DOHH2 (cell line): Measurements from ENCODE around the gene CD34.

Source experiments
- H3F3A ChIP-seq: fragments of 200-600 bp; sonication (generic), shearing (Covaris generic); 2 replicates; pipeline ENCODE4 v1.6.0; 2016; ENCODE audit warnings: antibody characterized with exemption, mild to moderate bottlenecking; ENCODE audit not compliant: control insufficient read depth, insufficient read depth
- H3K27ac ChIP-seq: fragments of 200-600 bp; sonication (generic); 2 replicates; pipeline ENCODE4 v1.5.1; 2014; ENCODE audit warnings: low read depth, mild to moderate bottlenecking, low read length, moderate library complexity
- H3K27me3 ChIP-seq: fragments of 200-600 bp; sonication (generic); 2 replicates; pipeline ENCODE4 v1.6.1; 2014; ENCODE audit warnings: mild to moderate bottlenecking, low read length, mixed read lengths; ENCODE audit not compliant: control insufficient read depth
- H3K36me3 ChIP-seq: fragments of 200-600 bp; sonication (generic); 2 replicates; pipeline ENCODE4 v1.6.1; 2014; ENCODE audit warnings: mild to moderate bottlenecking, low read length, moderate library complexity, mixed read lengths; ENCODE audit not compliant: control insufficient read depth
- H3K4me1 ChIP-seq: fragments of 200-600 bp; sonication (generic); 2 replicates; pipeline ENCODE4 v1.6.1; 2014; ENCODE audit warnings: mild to moderate bottlenecking, low read length, mixed read lengths; ENCODE audit not compliant: control insufficient read depth
- H3K4me2 ChIP-seq: fragments of 200-600 bp; sonication (generic); 2 replicates; pipeline ENCODE4 v1.6.0; 2014; ENCODE audit warnings: mild to moderate bottlenecking, low read length, moderate library complexity
- H3K4me3 ChIP-seq: fragments of 200-600 bp; sonication (generic); 2 replicates; pipeline ENCODE4 v1.5.1; 2014; ENCODE audit warnings: mild to moderate bottlenecking, low read length, mixed read lengths
- H3K79me2 ChIP-seq: fragments of 200-600 bp; sonication (generic); 2 replicates; pipeline ENCODE4 v1.6.1; 2014; ENCODE audit warnings: mild to moderate bottlenecking, low read length, mixed read lengths; ENCODE audit not compliant: control insufficient read depth
- H3K9me2 ChIP-seq: fragments of 200-600 bp; sonication (generic); replicated peaks from 2 replicates; pipeline ENCODE4 v1.6.1; 2014; ENCODE audit warnings: mild to moderate bottlenecking, low read length, mixed read lengths; ENCODE audit not compliant: control insufficient read depth
- H3K9me3 ChIP-seq: fragments of 200-600 bp; sonication (generic); 2 replicates; pipeline ENCODE4 v1.6.1; 2014; ENCODE audit warnings: antibody characterized with exemption, low read length, mixed read lengths; ENCODE audit not compliant: control insufficient read depth, insufficient read depth
- H4K20me1 ChIP-seq: fragments of 200-600 bp; sonication (generic); 2 replicates; pipeline ENCODE4 v1.6.0; 2014; ENCODE audit warnings: low read depth, mild to moderate bottlenecking, antibody characterized with exemption, low read length, moderate library complexity; ENCODE audit not compliant: control insufficient read depth, insufficient read depth
- EZH2phosphoT487 ChIP-seq: fragments of 200-600 bp; sonication (generic); IDR thresholded peaks from 2 replicates; pipeline ENCODE4 v1.6.1; 2017; ENCODE audit warnings: borderline replicate concordance, mild to moderate bottlenecking, antibody characterized with exemption, low read length, moderate library complexity, mixed read lengths
- TF ChIP-seq, protein P1 (sequence below): fragments of 200-600 bp; sonication (generic); IDR thresholded peaks from one replicate; pipeline ENCODE4 v1.5.1; 2014; ENCODE audit warnings: antibody characterized with exemption, mild to moderate bottlenecking, low read depth, low read length; ENCODE audit not compliant: poor library complexity, severe bottlenecking

CD34 gene

DNA sequence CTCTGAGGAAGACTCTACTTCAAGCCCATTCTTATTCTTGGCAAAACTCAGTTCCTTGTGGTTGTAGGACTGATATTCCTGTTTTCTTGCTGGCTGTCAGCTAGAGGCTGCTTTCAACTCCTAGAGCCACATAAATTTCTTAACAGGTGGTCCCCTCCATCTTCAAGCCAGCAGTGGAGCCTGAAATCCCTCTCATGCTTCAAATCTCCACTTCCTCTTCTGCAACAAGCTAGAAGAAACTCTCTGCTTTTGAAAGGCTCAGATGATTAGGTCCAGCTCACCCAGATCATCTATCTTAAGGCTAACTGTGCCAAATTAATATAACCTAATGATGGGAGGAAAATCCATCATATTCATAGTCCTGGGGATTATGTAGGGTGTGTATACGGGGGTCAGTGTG, 43.2 kb upstream of the CD34 start:
- H4K20me1 ChIP-seq: no peaks in the 10 kb centered on the region
- H3K36me3 ChIP-seq: no peaks in the 10 kb centered on the region
- no peaks in the 10 kb centered on the region for H3K9me2 ChIP-seq
- no peak for TF ChIP-seq EZH2phosphoT487
- TF ChIP-seq, protein P1, sequence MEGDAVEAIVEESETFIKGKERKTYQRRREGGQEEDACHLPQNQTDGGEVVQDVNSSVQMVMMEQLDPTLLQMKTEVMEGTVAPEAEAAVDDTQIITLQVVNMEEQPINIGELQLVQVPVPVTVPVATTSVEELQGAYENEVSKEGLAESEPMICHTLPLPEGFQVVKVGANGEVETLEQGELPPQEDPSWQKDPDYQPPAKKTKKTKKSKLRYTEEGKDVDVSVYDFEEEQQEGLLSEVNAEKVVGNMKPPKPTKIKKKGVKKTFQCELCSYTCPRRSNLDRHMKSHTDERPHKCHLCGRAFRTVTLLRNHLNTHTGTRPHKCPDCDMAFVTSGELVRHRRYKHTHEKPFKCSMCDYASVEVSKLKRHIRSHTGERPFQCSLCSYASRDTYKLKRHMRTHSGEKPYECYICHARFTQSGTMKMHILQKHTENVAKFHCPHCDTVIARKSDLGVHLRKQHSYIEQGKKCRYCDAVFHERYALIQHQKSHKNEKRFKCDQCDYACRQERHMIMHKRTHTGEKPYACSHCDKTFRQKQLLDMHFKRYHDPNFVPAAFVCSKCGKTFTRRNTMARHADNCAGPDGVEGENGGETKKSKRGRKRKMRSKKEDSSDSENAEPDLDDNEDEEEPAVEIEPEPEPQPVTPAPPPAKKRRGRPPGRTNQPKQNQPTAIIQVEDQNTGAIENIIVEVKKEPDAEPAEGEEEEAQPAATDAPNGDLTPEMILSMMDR: no peak
- no peak overlapping the region for H3K27ac ChIP-seq
- H3K4me3 ChIP-seq: no peak overlapping the region
- H3K79me2 ChIP-seq: no peaks in the 10 kb centered on the region
- no peaks in the 10 kb centered on the region for H3F3A ChIP-seq
- peaks cover 11% of the 10 kb centered on the region for H3K27me3 ChIP-seq
- no peaks in the 10 kb centered on the region for H3K9me3 ChIP-seq
- H3K4me1 ChIP-seq: peaks cover 26% of the 10 kb centered on the region
- H3K4me2 ChIP-seq: no peak overlapping the region

DNA sequence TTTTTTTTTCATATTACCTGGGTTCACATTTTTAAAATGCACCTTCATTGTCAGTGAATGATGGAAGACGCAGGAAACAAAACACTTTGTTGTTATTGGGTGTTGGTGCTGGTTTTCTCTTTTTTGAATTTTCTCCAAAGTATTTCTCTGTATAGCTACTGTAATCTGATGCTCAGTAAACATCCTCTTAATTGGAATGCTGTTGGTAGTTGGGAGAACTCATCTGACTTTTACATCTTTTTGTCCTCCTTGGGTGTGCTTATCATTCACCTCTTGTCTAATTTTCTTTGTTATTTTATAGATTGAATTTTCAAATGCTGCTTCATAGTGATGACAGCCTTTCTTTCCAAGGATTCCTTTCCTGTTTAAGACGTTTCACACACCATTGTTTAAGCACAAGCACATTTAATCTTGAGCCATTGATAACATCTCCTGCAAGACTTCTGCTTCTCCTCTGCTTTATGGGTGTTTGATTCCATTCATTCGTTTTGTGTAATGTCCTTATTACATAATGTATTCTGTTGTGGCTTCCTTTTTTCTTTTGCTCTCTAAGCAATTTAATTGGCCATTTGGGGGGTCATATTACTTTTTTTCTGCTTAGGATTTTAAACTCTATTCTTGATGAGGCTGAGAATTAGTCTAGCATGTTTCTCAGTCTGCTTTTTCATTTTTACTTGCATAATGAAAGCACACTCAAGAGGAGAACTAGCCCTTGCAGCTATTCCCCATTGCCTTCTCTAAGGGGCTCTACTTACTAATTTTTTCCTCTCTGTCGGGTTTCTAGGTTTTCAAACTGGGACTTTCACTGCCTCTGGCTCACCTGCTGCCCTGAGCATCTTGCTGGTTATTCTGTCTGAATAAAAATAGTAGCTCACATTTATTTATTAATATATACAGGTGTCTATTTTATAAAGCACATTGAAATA, 42.0 kb upstream of the CD34 start:
- peaks cover 26% of the 10 kb centered on the region for H3K4me1 ChIP-seq
- no peaks in the 10 kb centered on the region for H3K36me3 ChIP-seq
- peaks cover 10% of the 10 kb centered on the region for H3K27me3 ChIP-seq
- H3K79me2 ChIP-seq: no peaks in the 10 kb centered on the region
- H3F3A ChIP-seq: no peaks in the 10 kb centered on the region
- H4K20me1 ChIP-seq: no peaks in the 10 kb centered on the region
- H3K27ac ChIP-seq: no peak overlapping the region
- no peak overlapping the region for H3K4me3 ChIP-seq
- H3K4me2 ChIP-seq: no peak overlapping the region
- no peaks in the 10 kb centered on the region for H3K9me3 ChIP-seq
- TF ChIP-seq EZH2phosphoT487: no peak
- TF ChIP-seq, protein P1: no peak
- no peaks in the 10 kb centered on the region for H3K9me2 ChIP-seq

DNA sequence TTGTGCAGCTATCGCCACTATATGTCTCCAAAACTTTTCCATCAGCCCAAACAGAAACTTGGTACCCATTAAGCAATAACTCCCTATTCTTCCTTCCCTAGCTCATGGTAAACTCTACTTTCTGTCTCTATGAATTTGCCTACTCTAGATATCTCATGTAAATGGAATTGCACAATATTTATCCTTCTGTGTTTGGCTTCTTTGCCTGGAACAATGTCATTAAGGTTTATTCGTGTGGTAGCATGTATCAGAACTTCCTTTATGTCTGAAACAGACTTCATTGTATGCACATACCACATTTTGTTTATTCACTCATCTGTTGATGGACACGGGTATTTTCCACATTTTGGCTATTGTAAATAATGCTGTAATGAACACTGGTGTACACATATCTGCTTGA, 40.7 kb upstream of the CD34 start:
- no peak for TF ChIP-seq EZH2phosphoT487
- TF ChIP-seq, protein P1: no peak
- Histone ChIP-seq H3K27me3 (peaks cover 8% of the 10 kb centered on the region), H3K4me2 (no peak overlapping the region), H3F3A (no peaks in the 10 kb centered on the region), H3K9me2 (no peaks in the 10 kb centered on the region), H3K9me3 (no peaks in the 10 kb centered on the region), H3K79me2 (no peaks in the 10 kb centered on the region), H3K4me3 (no peak overlapping the region), H3K27ac (no peak overlapping the region), H3K4me1 (peaks cover 26% of the 10 kb centered on the region), H4K20me1 (no peaks in the 10 kb centered on the region), H3K36me3 (no peaks in the 10 kb centered on the region)
